Right atrium auricular region (tissue), 2 donors: Measurements from ENCODE around the gene ANAPC4. TPM values are rescaled to one million over a fixed set of nuclear protein-coding genes. Genes with fewer than 3 reads are reported as not detected.

Experiments
- DNase-seq: peaks from one replicate; pipeline ENCODE4 v3.0.0-alpha.2; 2019; ENCODE audit warnings: low spot score
- H3K27ac ChIP-seq, 2 donors: fragments of 200-600 bp; sonication (generic); 1 replicate in 1 of 2; 2 replicates in 1 of 2; pipeline ENCODE4 v1.5.1; 2016 to 2019
- H3K27me3 ChIP-seq, 2 donors: fragments of 200-600 bp; sonication (generic); one replicate each; pipeline versions ENCODE4 v1.5.1 to v1.6.0; 2017 to 2019
- H3K36me3 ChIP-seq: fragments of 200-600 bp; sonication (generic); one replicate; pipeline ENCODE4 v1.5.1; 2016
- H3K4me1 ChIP-seq, 2 donors: fragments of 200-600 bp; sonication (generic); one replicate each; pipeline versions ENCODE4 v1.5.1 to v1.6.0; 2017 to 2019
- H3K4me3 ChIP-seq, 2 donors: fragments of 200-600 bp; sonication (generic); 1 replicate in 1 of 2; 2 replicates in 1 of 2; pipeline ENCODE4 v1.5.1; 2017 to 2019; ENCODE audit warnings: mild to moderate bottlenecking in 1 of 2, moderate library complexity in 1 of 2
- H3K9me3 ChIP-seq, 2 donors: fragments of 200-600 bp; sonication (generic); one replicate each; pipeline ENCODE4 v1.5.1; 2019
- total RNA-seq, 2 donors: library from RNA; depleted of rRNA; stranded (reverse); fragments of >200 nt; gene quantifications; one replicate each; pipeline ENCODE4 v1.1.0, GENCODE V29; 2016
- TF ChIP-seq, protein P1 (sequence below), 2 donors: fragments of 200-600 bp; sonication (generic); IDR thresholded peaks; one replicate each; pipeline ENCODE4 v1.5.1; 2019; ENCODE audit warnings: antibody characterized with exemption in 2 of 2

The ANAPC4 gene
- total RNA-seq, 2 donors from 2014 or later = 9.9 to 10.3 TPM

DNA sequence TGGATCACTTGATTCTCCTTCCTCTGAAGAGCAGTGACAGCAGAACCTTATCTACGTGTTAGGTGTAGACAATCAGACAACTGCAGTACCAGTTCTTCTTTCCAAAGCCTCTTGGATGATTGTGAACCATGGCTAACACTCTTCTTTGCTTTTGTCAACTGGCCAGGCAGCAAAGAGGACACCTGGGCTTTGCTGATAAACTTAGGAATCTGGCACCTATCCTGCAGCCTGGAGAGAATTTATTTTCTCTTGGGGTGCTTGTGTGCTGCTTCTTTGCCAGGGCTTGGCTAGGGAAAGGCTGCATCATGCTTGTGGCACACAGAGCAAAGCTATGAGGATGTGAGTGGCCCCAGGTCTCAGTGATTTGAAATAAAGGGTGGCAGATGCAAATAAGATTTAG is 77.4 kb downstream of the ANAPC4 start:
- Histone ChIP-seq H3K27me3 (no peaks in the 10 kb centered on the region), H3K36me3 (no peaks in the 10 kb centered on the region), H3K9me3 (no peaks in the 10 kb centered on the region), H3K27ac (no peak overlapping the region), H3K4me1 (no peaks in the 10 kb centered on the region), H3K4me3 (no peak overlapping the region)
- no peak for DNase-seq
- TF ChIP-seq, protein P1, sequence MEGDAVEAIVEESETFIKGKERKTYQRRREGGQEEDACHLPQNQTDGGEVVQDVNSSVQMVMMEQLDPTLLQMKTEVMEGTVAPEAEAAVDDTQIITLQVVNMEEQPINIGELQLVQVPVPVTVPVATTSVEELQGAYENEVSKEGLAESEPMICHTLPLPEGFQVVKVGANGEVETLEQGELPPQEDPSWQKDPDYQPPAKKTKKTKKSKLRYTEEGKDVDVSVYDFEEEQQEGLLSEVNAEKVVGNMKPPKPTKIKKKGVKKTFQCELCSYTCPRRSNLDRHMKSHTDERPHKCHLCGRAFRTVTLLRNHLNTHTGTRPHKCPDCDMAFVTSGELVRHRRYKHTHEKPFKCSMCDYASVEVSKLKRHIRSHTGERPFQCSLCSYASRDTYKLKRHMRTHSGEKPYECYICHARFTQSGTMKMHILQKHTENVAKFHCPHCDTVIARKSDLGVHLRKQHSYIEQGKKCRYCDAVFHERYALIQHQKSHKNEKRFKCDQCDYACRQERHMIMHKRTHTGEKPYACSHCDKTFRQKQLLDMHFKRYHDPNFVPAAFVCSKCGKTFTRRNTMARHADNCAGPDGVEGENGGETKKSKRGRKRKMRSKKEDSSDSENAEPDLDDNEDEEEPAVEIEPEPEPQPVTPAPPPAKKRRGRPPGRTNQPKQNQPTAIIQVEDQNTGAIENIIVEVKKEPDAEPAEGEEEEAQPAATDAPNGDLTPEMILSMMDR (IDR thresholded peaks at IDR 0.05) = no peak

DNA sequence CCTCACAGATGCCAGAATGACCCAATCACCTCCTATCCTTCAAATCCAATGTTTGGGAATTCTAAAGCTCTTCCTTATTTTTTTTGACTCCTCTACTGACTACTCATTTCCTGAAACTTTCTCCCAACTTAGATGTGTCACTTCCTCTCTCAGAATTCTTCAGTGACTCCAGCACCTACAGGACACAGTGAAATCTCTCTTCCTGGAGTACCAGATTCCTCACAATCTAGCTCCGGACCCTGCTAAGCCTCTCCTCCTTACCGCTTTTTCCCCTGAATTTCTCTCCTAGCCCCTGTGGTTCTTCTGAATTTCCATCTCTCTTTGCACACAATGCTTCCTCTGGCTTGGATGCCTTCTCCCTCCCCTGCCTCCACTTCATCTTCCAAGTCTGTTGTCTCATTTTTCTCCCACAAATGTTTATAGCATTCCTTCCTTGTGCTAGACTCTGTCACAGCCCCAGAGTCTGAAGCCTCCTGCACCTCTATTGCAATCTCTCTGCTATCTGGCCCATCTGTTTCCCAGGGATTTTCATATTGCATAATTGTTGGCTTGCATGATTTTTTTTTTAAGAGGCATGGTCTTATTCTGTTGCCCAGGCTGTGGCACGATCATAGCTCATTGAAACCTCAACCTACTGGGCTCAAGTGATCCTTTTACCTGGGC is 80.1 kb downstream of the ANAPC4 start:
- Histone ChIP-seq H3K4me1 (no peaks in the 10 kb centered on the region), H3K27ac (no peak overlapping the region), H3K27me3 (no peaks in the 10 kb centered on the region), H3K4me3 (no peak overlapping the region), H3K9me3 (no peaks in the 10 kb centered on the region), H3K36me3 (no peaks in the 10 kb centered on the region)
- no peak for DNase-seq
- TF ChIP-seq, protein P1 (IDR thresholded peaks at IDR 0.05) = no peak

DNA sequence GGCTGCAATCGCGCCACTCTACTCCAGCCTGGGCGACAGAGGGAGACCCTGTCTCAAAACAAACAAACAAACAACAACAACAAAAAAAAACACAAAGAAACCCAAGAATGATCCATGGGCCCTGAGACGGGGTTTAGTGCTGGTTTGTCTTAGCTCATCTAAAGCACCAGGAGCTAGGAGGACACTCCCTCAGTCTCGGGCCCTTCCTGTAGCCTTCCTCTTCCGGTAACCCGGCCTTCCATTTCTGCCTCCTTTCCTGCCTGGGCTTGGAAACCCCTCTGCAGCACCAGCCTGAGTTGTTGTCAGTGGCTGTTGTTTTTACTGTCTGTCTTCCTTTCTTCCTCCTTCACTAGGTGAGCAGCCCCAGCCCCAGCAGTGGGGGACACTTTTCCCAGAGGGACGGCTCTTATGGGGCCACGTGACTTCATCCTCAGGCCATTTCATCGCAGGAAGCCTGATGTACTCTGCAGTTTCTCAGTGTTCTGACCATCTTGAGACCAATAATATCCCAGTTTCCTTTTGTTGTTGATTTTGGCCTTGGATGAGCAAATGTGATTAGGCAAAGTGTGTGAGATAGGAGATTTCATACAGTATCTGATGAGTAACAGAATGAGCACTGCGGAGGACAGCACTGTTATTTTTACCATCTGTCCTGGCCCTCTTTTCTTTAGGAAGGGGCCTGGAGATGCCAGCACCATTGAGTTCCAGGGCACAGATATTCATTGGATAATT is 90.1 kb downstream of the ANAPC4 start:
- Histone ChIP-seq H3K27ac (no peak overlapping the region), H3K9me3 (no peaks in the 10 kb centered on the region), H3K36me3 (no peaks in the 10 kb centered on the region), H3K27me3 (no peaks in the 10 kb centered on the region), H3K4me1 (no peaks in the 10 kb centered on the region), H3K4me3 (no peak overlapping the region)
- no peak for DNase-seq
- TF ChIP-seq, protein P1 (IDR thresholded peaks at IDR 0.05) = no peak

DNA sequence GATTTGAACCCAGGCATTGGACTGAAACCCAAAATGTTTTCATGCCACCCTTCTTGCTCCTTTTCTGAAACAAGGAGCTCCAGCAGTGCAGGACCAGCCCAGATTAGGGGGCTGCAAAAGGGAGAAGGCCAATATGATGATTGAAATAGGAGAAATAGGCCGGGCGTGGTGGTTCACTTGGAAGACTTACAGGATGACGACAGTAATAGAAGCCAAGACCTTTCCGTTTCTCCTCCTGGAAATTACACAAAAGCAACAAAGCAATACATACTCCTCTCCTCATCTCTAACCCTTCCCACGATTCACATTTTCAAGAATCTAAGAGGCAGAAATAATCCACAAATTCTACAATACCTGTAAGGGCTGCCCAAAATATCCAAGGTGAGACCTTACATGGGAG is 90.8 kb downstream of the ANAPC4 start:
- Histone ChIP-seq H3K4me1 (no peaks in the 10 kb centered on the region), H3K9me3 (no peaks in the 10 kb centered on the region), H3K36me3 (no peaks in the 10 kb centered on the region), H3K4me3 (no peak overlapping the region), H3K27ac (no peak overlapping the region), H3K27me3 (no peaks in the 10 kb centered on the region)
- TF ChIP-seq, protein P1 (IDR thresholded peaks at IDR 0.05) = no peak
- no peak for DNase-seq

Other genes with a start within 250 kb of the ANAPC4 start
- gene SEPSECS, start 216.8 kb upstream of the ANAPC4 start, total RNA-seq = 1 to 10 TPM; 2.4 to 3.9 TPM
- 1 to 10 TPM; 2.7 to 5.0 TPM for gene PI4K2B, start 143.2 kb upstream of the ANAPC4 start, total RNA-seq
- 1 to 10 TPM; 7.4 to 7.9 TPM for gene ZCCHC4, start 64.5 kb upstream of the ANAPC4 start, total RNA-seq